ENCODE measurements around the gene BMP8A. TPM values are rescaled to one million over a fixed set of nuclear protein-coding genes. Genes with fewer than 3 reads are reported as not detected.
A peak's percentile ranks its signal among the peaks of the same experiment; 100 is the strongest.

BMP8A gene
- total and polyA plus RNA-seq, 2 of the 8 experiments (the other 6 are each of a cell fraction or from before 2014, with no cell fraction given), result 0.38 to 0.43 TPM

GRCh38 chr1:39573736-39574624 is 82.5 kb downstream of the BMP8A start:
- WGBS, 2 experiments (ENCODE audit: extremely low coverage in 1 of 2, insufficient coverage in 1 of 2, insufficient read length in 1 of 2, insufficient replicate concordance in 2 of 2, low coverage in 1 of 2, low lambda C conversion rate in 2 of 2, missing lambda C conversion rate in 1 of 2), result 82% methylated on average over 12 of the region's 12 CpGs; no CpG with 5 or more reads in 1 of the 2 experiments
- no peak overlapping the region for H2AFZ ChIP-seq (ENCODE audit: low read length)
- H3K4me1 ChIP-seq (replicated peaks in 1 of 4; ENCODE audit: control insufficient read depth in 3 of 4, insufficient read depth in 4 of 4, low read length in 3 of 4), result peaks cover 0 to 19% (median 7%) of the 10 kb centered on the region in 4 experiments; a peak in 5 of 7 replicates
- H2BK20ac ChIP-seq (ENCODE audit: low read length), result no peak overlapping the region
- peak overlapping the region in 3 of 4 experiments; percentile 10 to 32 (median 14); a peak in 3 of 7 replicates for H3K9ac ChIP-seq (replicated peaks in 1 of 4; ENCODE audit: extremely low read depth in 1 of 4, low read depth in 3 of 4, low read length in 3 of 4)
- no peak overlapping the region for H2BK5ac ChIP-seq (ENCODE audit: low read depth, low read length)
- H3K4ac ChIP-seq (replicated peaks; ENCODE audit: insufficient read length, low read depth, low read length), result no peak overlapping the region
- H4K91ac ChIP-seq (replicated peaks; ENCODE audit: insufficient read length, low read length), result no peak overlapping the region
- TF ChIP-seq TAF7 (optimal IDR thresholded peaks at IDR 0.05; ENCODE audit: borderline replicate concordance, low read depth, low read length) (no peak), TCF12 (IDR thresholded peaks at IDR 0.05; ENCODE audit: low read depth, low read length) (no peak), NANOG (IDR thresholded peaks at IDR 0.05; ENCODE audit: insufficient read depth, low read depth, low read length, poor library complexity, severe bottlenecking) (no peak), SP4 (IDR thresholded peaks at IDR 0.05; ENCODE audit: low read length) (no peak), CEBPB (IDR thresholded peaks at IDR 0.05; ENCODE audit: low read depth, low read length) (no peak)
- peaks cover 12% of the 10 kb centered on the region for H3K79me1 ChIP-seq (ENCODE audit: low read depth, low read length)
- no peak overlapping the region for H3K56ac ChIP-seq (replicated peaks; ENCODE audit: insufficient read length, low read depth, low read length)
- no peak overlapping the region for H3K23ac ChIP-seq (ENCODE audit: insufficient read length)
- CTCF ChIA-PET (ENCODE audit: partially characterized antibody), result interaction anchor here (0.6 to 3.3 kb wide), 6 partner anchors 10 to 86 kb away, joined by 3 to 8 read pairs (median 4); no protein-coding TSS in a partner anchor
- POLR2A ChIA-PET (ENCODE audit: partially characterized antibody), result interaction anchor here (0.7 to 5.7 kb wide), 16 partner anchors 11 to 175 kb away, joined by 3 to 92 read pairs (median 3); partner anchors contain the start of gene PPIE
- H3K14ac ChIP-seq (ENCODE audit: insufficient read length), result no peak overlapping the region
- peak overlapping the region; percentile 2 to 99 (median 73); a peak in 5 of 8 replicates for H3K4me3 ChIP-seq (ENCODE audit: extremely low read depth in 1 of 4, insufficient read depth in 2 of 4, low read depth in 3 of 4, low read length in 4 of 4)
- H3K18ac ChIP-seq (ENCODE audit: extremely low read depth, low read length), result no peak overlapping the region
- H2BK12ac ChIP-seq (ENCODE audit: low read depth, low read length), result no peak overlapping the region
- peak overlapping the region; percentile 86 to 97 for H3K4me2 ChIP-seq (ENCODE audit: insufficient read depth in 1 of 2, low read depth in 2 of 2, low read length in 2 of 2)
- H3K27ac ChIP-seq (ENCODE audit: low read depth, low read length), result no peak overlapping the region
- peaks cover 27 to 39% of the 10 kb centered on the region in 2 experiments for H4K20me1 ChIP-seq (replicated peaks in 1 of 2; ENCODE audit: control insufficient read depth in 1 of 2, insufficient read depth in 2 of 2, low read length in 2 of 2)
- no peak overlapping the region for H4K5ac ChIP-seq (ENCODE audit: insufficient read length, low read depth, low read length)
- 0 out of 2 replicates have a peak overlapping the region, but pooled peaks have one; percentile 13 for H2AK5ac ChIP-seq (ENCODE audit: low read depth, low read length)
- no peak overlapping the region for H2BK15ac ChIP-seq (ENCODE audit: low read length)
- no peak for DNase-seq (ENCODE audit: low read depth in 1 of 2, low spot score in 2 of 2)
- H3K23me2 ChIP-seq (ENCODE audit: low read depth, low read length), result peaks cover 15% of the 10 kb centered on the region
- peaks cover 38 to 63% (median 45%) of the 10 kb centered on the region in 4 experiments for H3K36me3 ChIP-seq (ENCODE audit: control insufficient read depth in 2 of 4, insufficient read depth in 4 of 4, low read length in 3 of 4)
- H3K27me3 ChIP-seq (replicated peaks in 1 of 4; ENCODE audit: control insufficient read depth in 3 of 4, extremely low read depth in 1 of 4, insufficient read depth in 3 of 4, low read length in 3 of 4), result no peaks in the 10 kb centered on the region
- H4K8ac ChIP-seq (ENCODE audit: extremely low read depth, insufficient read depth, low read length), result no peak overlapping the region
- H3K9me3 ChIP-seq (ENCODE audit: insufficient read depth in 2 of 2, low read depth in 1 of 2, low read length in 1 of 2), result no peaks in the 10 kb centered on the region
- H3K79me2 ChIP-seq (ENCODE audit: control insufficient read depth in 1 of 2, insufficient read depth in 2 of 2, low read length in 2 of 2), result peaks cover 33 to 51% of the 10 kb centered on the region in 2 experiments
- H2BK120ac ChIP-seq (replicated peaks; ENCODE audit: low read depth, low read length), result no peak overlapping the region
- no peak for FAIRE-seq

All from H1 (cell line).